ENCODE measurements around the gene ATG9A. TPM values are rescaled to one million over a fixed set of nuclear protein-coding genes. Genes with fewer than 3 reads are reported as not detected.

Gene ATG9A
- polyA plus RNA-seq, 1 donor from 2014 or later, result 26.2 TPM

DNA sequence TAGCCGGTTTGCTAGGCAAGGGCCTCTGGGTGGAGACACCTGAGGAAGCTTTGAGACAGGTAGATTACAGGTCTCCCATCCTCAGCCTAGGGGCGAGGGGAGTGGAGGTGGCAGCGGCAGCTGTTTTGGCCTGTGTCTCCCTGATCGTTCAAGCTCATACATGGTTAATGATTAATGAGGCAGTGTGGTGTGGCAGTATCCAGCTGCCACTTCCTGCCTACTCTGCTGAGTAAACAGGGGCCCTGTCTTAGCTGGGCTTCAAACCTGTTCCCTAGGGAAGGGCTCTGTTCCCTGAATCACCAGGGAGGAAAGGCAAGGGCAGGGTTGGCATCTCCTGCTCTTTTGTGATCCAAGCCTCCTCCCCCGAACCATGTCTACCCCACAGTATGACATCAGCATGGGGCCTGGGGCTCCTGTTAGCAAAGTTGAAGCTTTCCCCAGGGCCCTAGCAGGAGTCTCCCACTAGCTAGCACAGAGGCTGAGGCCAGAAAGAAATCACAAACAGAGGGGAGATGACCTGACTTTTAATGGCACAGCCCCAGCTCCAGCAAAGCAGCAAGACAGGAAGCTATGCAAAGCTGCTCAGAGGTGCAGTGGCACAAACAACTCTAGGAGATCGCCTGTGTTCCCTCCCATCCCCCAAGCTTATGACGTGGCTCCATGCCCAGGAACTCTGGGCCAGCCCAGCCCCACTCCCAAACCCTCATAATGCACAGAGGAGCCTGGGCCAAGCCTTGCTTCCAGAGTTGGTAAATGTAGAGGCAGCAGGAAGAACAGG is 20.0 kb upstream of the ATG9A start:
- H3K27ac ChIP-seq (ENCODE audit: low read length), result no peak overlapping the region
- H3K4me2 ChIP-seq (ENCODE audit: low read length), result no peak overlapping the region
- no peak overlapping the region for H3K9ac ChIP-seq (ENCODE audit: low read length)

DNA sequence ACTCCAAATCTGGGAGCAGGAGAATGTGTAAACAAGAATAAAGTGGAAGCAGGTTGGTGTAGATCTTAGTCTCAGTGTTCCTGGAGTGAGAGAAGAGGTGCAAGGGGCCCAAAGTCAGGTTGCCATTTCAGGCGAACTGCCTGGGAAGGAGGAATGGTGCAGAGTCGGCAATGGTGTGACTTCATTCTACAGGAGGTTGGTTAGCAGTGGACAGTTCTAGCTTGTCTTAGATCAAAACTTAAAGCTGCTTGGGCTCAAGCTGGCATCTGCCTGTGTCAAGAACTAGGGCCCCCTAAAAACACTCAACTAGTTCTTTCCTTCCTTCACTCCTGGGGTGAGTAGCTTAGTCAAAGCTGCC is 19.4 kb upstream of the ATG9A start:
- Histone ChIP-seq H3K27ac (ENCODE audit: low read length) (no peak overlapping the region), H3K27me3 (ENCODE audit: insufficient read depth, low read depth, low read length) (peaks cover 25% of the 10 kb centered on the region), H2AFZ (ENCODE audit: low read depth, low read length) (no peak overlapping the region), H3K36me3 (ENCODE audit: insufficient read depth, low read length) (peaks cover 8% of the 10 kb centered on the region), H3K79me2 (replicated peaks; ENCODE audit: insufficient read depth, low read length) (peaks cover 12% of the 10 kb centered on the region), H4K20me1 (ENCODE audit: insufficient read depth) (no peaks in the 10 kb centered on the region), H3K9me3 (ENCODE audit: low read length) (no peaks in the 10 kb centered on the region), H3K9me2 (ENCODE audit: insufficient read depth, low read length) (no peaks in the 10 kb centered on the region), H3F3A (ENCODE audit: insufficient read depth, low read length, poor library complexity, severe bottlenecking) (no peaks in the 10 kb centered on the region), H3K4me2 (ENCODE audit: low read length) (no peak overlapping the region), H3K4me3 (ENCODE audit: low read length) (no peak overlapping the region), H3K9ac (ENCODE audit: low read length) (no peak overlapping the region)
- no peak for TF ChIP-seq MXI1 (conservative IDR thresholded peaks at IDR 0.05; ENCODE audit: poor library complexity, severe bottlenecking)
- TF ChIP-seq EZH2 (IDR thresholded peaks at IDR 0.05; ENCODE audit: borderline replicate concordance, insufficient read depth, low read length, poor library complexity, severe bottlenecking), result no peak
- no peak for TF ChIP-seq SMC3 (conservative IDR thresholded peaks at IDR 0.05; ENCODE audit: poor library complexity)
- no peak for TF ChIP-seq RAD21 (conservative IDR thresholded peaks at IDR 0.05)
- TF ChIP-seq POLR2AphosphoS5 (IDR thresholded peaks at IDR 0.05), result no peak
- TF ChIP-seq EP300 (conservative IDR thresholded peaks at IDR 0.05; ENCODE audit: poor library complexity, severe bottlenecking), result no peak
- TF ChIP-seq, protein P1, sequence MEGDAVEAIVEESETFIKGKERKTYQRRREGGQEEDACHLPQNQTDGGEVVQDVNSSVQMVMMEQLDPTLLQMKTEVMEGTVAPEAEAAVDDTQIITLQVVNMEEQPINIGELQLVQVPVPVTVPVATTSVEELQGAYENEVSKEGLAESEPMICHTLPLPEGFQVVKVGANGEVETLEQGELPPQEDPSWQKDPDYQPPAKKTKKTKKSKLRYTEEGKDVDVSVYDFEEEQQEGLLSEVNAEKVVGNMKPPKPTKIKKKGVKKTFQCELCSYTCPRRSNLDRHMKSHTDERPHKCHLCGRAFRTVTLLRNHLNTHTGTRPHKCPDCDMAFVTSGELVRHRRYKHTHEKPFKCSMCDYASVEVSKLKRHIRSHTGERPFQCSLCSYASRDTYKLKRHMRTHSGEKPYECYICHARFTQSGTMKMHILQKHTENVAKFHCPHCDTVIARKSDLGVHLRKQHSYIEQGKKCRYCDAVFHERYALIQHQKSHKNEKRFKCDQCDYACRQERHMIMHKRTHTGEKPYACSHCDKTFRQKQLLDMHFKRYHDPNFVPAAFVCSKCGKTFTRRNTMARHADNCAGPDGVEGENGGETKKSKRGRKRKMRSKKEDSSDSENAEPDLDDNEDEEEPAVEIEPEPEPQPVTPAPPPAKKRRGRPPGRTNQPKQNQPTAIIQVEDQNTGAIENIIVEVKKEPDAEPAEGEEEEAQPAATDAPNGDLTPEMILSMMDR (IDR thresholded peaks at IDR 0.05; ENCODE audit: poor library complexity, severe bottlenecking), result no peak
- TF ChIP-seq, protein P2, sequence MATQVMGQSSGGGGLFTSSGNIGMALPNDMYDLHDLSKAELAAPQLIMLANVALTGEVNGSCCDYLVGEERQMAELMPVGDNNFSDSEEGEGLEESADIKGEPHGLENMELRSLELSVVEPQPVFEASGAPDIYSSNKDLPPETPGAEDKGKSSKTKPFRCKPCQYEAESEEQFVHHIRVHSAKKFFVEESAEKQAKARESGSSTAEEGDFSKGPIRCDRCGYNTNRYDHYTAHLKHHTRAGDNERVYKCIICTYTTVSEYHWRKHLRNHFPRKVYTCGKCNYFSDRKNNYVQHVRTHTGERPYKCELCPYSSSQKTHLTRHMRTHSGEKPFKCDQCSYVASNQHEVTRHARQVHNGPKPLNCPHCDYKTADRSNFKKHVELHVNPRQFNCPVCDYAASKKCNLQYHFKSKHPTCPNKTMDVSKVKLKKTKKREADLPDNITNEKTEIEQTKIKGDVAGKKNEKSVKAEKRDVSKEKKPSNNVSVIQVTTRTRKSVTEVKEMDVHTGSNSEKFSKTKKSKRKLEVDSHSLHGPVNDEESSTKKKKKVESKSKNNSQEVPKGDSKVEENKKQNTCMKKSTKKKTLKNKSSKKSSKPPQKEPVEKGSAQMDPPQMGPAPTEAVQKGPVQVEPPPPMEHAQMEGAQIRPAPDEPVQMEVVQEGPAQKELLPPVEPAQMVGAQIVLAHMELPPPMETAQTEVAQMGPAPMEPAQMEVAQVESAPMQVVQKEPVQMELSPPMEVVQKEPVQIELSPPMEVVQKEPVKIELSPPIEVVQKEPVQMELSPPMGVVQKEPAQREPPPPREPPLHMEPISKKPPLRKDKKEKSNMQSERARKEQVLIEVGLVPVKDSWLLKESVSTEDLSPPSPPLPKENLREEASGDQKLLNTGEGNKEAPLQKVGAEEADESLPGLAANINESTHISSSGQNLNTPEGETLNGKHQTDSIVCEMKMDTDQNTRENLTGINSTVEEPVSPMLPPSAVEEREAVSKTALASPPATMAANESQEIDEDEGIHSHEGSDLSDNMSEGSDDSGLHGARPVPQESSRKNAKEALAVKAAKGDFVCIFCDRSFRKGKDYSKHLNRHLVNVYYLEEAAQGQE (IDR thresholded peaks at IDR 0.05; ENCODE audit: borderline replicate concordance), result no peak
- no peak for TF ChIP-seq TAF1 (IDR thresholded peaks at IDR 0.05; ENCODE audit: low read depth)

More for the DNA sequence above, 20.0 kb upstream of the ATG9A start:
- no peaks in the 10 kb centered on the region for H4K20me1 ChIP-seq (ENCODE audit: insufficient read depth)
- H3K9me3 ChIP-seq (ENCODE audit: low read length), result no peaks in the 10 kb centered on the region
- H3F3A ChIP-seq (ENCODE audit: insufficient read depth, low read length, poor library complexity, severe bottlenecking), result no peaks in the 10 kb centered on the region
- H3K79me2 ChIP-seq (replicated peaks; ENCODE audit: insufficient read depth, low read length), result peaks cover 12% of the 10 kb centered on the region
- H2AFZ ChIP-seq (ENCODE audit: low read depth, low read length), result no peak overlapping the region
- TF ChIP-seq EP300 (conservative IDR thresholded peaks at IDR 0.05; ENCODE audit: poor library complexity, severe bottlenecking) (no peak), TAF1 (IDR thresholded peaks at IDR 0.05; ENCODE audit: low read depth) (no peak), POLR2AphosphoS5 (IDR thresholded peaks at IDR 0.05) (no peak), SMC3 (conservative IDR thresholded peaks at IDR 0.05; ENCODE audit: poor library complexity) (no peak), MXI1 (conservative IDR thresholded peaks at IDR 0.05; ENCODE audit: poor library complexity, severe bottlenecking) (no peak), EZH2 (IDR thresholded peaks at IDR 0.05; ENCODE audit: borderline replicate concordance, insufficient read depth, low read length, poor library complexity, severe bottlenecking) (no peak), RAD21 (conservative IDR thresholded peaks at IDR 0.05) (no peak)
- TF ChIP-seq, protein P2 (IDR thresholded peaks at IDR 0.05; ENCODE audit: borderline replicate concordance), result no peak
- TF ChIP-seq, protein P1 (IDR thresholded peaks at IDR 0.05; ENCODE audit: poor library complexity, severe bottlenecking), result no peak
- peaks cover 31% of the 10 kb centered on the region for H3K27me3 ChIP-seq (ENCODE audit: insufficient read depth, low read depth, low read length)
- peaks cover 8% of the 10 kb centered on the region for H3K36me3 ChIP-seq (ENCODE audit: insufficient read depth, low read length)
- no peaks in the 10 kb centered on the region for H3K9me2 ChIP-seq (ENCODE audit: insufficient read depth, low read length)
- H3K4me3 ChIP-seq (ENCODE audit: low read length), result no peak overlapping the region
